HFF-Myc (cell line): ENCODE measurements around the gene GOLGA3.
"Not testable (repeated sequence)": the region's sequence is repeated elsewhere in the genome, so short reads cannot be mapped to it uniquely, and the experiment has no call there.

Source experiments
- DNase-seq: peaks from one replicate; pipeline ENCODE4 v3.0.0-alpha.2; 2011; ENCODE audit warnings: low read depth; ENCODE audit errors: extremely low read depth
- H3K4me3 ChIP-seq: replicated peaks from 2 replicates; pipeline ENCODE4 v1.5.1; 2011; ENCODE audit warnings: low read depth, mild to moderate bottlenecking, control low read depth, low read length
- CTCF ChIP-seq: IDR thresholded peaks from 2 replicates; pipeline ENCODE4 v1.5.1; 2012; ENCODE audit warnings: mild to moderate bottlenecking, low read depth, low read length, control low read depth; ENCODE audit errors: missing control alignments

The GOLGA3 gene

GRCh38 chr12:132801741-132802140 is 26.9 kb downstream of the GOLGA3 start:
- no peak for DNase-seq

GRCh38 chr12:132798836-132799235 is 29.8 kb downstream of the GOLGA3 start:
- DNase-seq = no peak
- TF ChIP-seq CTCF = no peak
- no peak overlapping the region for H3K4me3 ChIP-seq

More at GRCh38 chr12:132801741-132802140, 26.9 kb downstream of the GOLGA3 start:
- no peak for TF ChIP-seq CTCF
- no peak overlapping the region for H3K4me3 ChIP-seq

- no peak overlapping the region for H3K4me3 ChIP-seq
- DNase-seq = no peak
- TF ChIP-seq CTCF = no peak
Measured at GRCh38 chr12:132797820-132798570, 30.7 kb downstream of the GOLGA3 start.

GRCh38 chr12:132795847-132796246 is 32.8 kb downstream of the GOLGA3 start:
- H3K4me3 ChIP-seq = no peak overlapping the region
- DNase-seq = no peak
- no peak for TF ChIP-seq CTCF

- not testable (repeated sequence) for H3K4me3 ChIP-seq, DNase-seq
Measured at GRCh38 chr12:132791940-132792339, 36.7 kb downstream of the GOLGA3 start.

- TF ChIP-seq CTCF = no peak
- DNase-seq = no peak
- H3K4me3 ChIP-seq = no peak overlapping the region
Measured at GRCh38 chr12:132789099-132789471, 39.6 kb downstream of the GOLGA3 start.

- no peak for DNase-seq
- TF ChIP-seq CTCF = no peak
- no peak overlapping the region for H3K4me3 ChIP-seq
Measured at GRCh38 chr12:132788375-132789098, 40.1 kb downstream of the GOLGA3 start.
